A549 (cell line): ENCODE measurements around the gene RABL3. TPM values are rescaled to one million over a fixed set of nuclear protein-coding genes. Genes with fewer than 3 reads are reported as not detected.

ENCODE experiments used
- ATAC-seq, 2 experiments: fragments of 200-7000 bp in 1 of 2; fragments of >200 bp in 1 of 2; cut with Nextera tagmentation in 1 of 2; cut with Tn5 transposase in 1 of 2; 3 replicates each; pipeline versions ENCODE4 v1.8.0 to v1.9.1; 2018 to 2020; ENCODE audit warnings: mild to moderate bottlenecking in 1 of 2, moderate library complexity in 1 of 2
- CTCF ChIA-PET: fragments of 300-600 bp; sonication (Branson Sonifier 250); formaldehyde crosslinking; extraction: SDS; loops from one replicate; lab custom pipeline; 2021; ENCODE audit warnings: antibody characterized with exemption, inconsistent platforms; lab: Yijun Ruan, JAX
- POLR2A ChIA-PET: fragments of 350-600 bp; formaldehyde crosslinking; extraction: SDS; loops from one replicate; lab custom pipeline; 2021; ENCODE audit warnings: antibody characterized with exemption, inconsistent platforms; lab: Yijun Ruan, JAX
- DNase-seq, 2 experiments: peaks; one replicate each; pipeline versions ENCODE4 v3.0.0 to v3.0.0-alpha.2; 2011 to 2016; ENCODE audit warnings: low read depth in 1 of 2, low spot score in 1 of 2
- FAIRE-seq: peaks from 2 replicates; lab custom pipeline; 2011; peaks lifted over from hg19 to GRCh38; lab: Jason Lieb, UNC
- H3K27ac ChIP-seq, 2 experiments: fragments of >200 bp; sonication (Bioruptor Twin); formaldehyde crosslinking; 3 replicates each; pipeline ENCODE4 v1.5.1; 2016 to 2017
- H3K4me1 ChIP-seq: fragments of >200 bp; sonication (Bioruptor Twin); formaldehyde crosslinking; 3 replicates; pipeline ENCODE4 v1.6.1; 2016
- H3K4me2 ChIP-seq: fragments of >200 bp; sonication (Bioruptor Twin); formaldehyde crosslinking; 3 replicates; pipeline ENCODE4 v1.6.1; 2016
- H3K4me3 ChIP-seq: fragments of >200 bp; sonication (Bioruptor Twin); formaldehyde crosslinking; 3 replicates; pipeline ENCODE4 v1.5.1; 2016
- H3K9me3 ChIP-seq: fragments of >200 bp; sonication (Bioruptor Twin); formaldehyde crosslinking; 3 replicates; pipeline ENCODE4 v1.6.1; 2016
- BHLHE40 ChIP-seq: IDR thresholded peaks from 2 replicates; pipeline ENCODE4 v1.6.1; 2012; ENCODE audit warnings: low read depth, low read length, inconsistent platforms
- CHD4 ChIP-seq: fragments of 200-600 bp; sonication (generic); IDR thresholded peaks from 2 replicates; pipeline ENCODE4 v1.6.1; 2016; ENCODE audit warnings: antibody characterized with exemption, mild to moderate bottlenecking, borderline replicate concordance
- EP300 ChIP-seq, 2 experiments: fragments of >200 bp; sonication (Bioruptor Twin); formaldehyde crosslinking; IDR thresholded peaks; 2 replicates in 1 of 2; 3 replicates in 1 of 2; pipeline ENCODE4 v1.6.1; 2016 to 2017
- FOSB ChIP-seq: fragments of 250-450 bp; sonication (Bioruptor Pico); IDR thresholded peaks from 2 replicates; pipeline ENCODE4 v1.5.0; 2020; ENCODE audit warnings: mild to moderate bottlenecking, moderate library complexity
- FOSL2 ChIP-seq, 2 experiments: fragments of 450-650 bp in 1 of 2; fragments of >200 bp in 1 of 2; sonication (Bioruptor Twin) in 1 of 2; formaldehyde crosslinking; IDR thresholded peaks; 2 replicates each; pipeline versions ENCODE4 v1.5.0 to v1.6.1; 2016 to 2020; ENCODE audit warnings: mild to moderate bottlenecking in 1 of 2, moderate library complexity in 1 of 2
- HDAC2 ChIP-seq: fragments of 200-600 bp; sonication (generic); IDR thresholded peaks from 2 replicates; pipeline ENCODE4 v1.6.1; 2016
- HES2 ChIP-seq: fragments of >200 bp; sonication (Bioruptor Twin); formaldehyde crosslinking; IDR thresholded peaks from 2 replicates; pipeline ENCODE4 v1.6.1; 2016
- HMGXB4 ChIP-seq: fragments of 250-450 bp; sonication (Bioruptor Pico); IDR thresholded peaks from 2 replicates; pipeline ENCODE4 v1.5.0; 2021; ENCODE audit warnings: mild to moderate bottlenecking, moderate library complexity, borderline replicate concordance
- HOXB5 ChIP-seq: fragments of 250-450 bp; sonication (Bioruptor Pico); IDR thresholded peaks from 2 replicates; pipeline ENCODE4 v1.5.0; 2020; ENCODE audit warnings: mild to moderate bottlenecking, moderate library complexity
- MAFK ChIP-seq: fragments of 450-650 bp; IDR thresholded peaks from 2 replicates; pipeline ENCODE4 v1.6.1; 2014; ENCODE audit not compliant: partially characterized antibody
- PHF8 ChIP-seq: fragments of 200-600 bp; sonication (generic); IDR thresholded peaks from 2 replicates; pipeline ENCODE4 v1.6.1; 2016; ENCODE audit warnings: low read depth, mild to moderate bottlenecking, antibody characterized with exemption, moderate library complexity, borderline replicate concordance
- POLR2AphosphoS2 ChIP-seq: conservative IDR thresholded peaks from 2 replicates; pipeline ENCODE4 v1.6.1; 2012; ENCODE audit warnings: low read length, improper control_type of control experiment, inconsistent platforms
- RAD21 ChIP-seq, 2 experiments: fragments of >200 bp in 1 of 2; sonication (Bioruptor Twin) in 1 of 2; formaldehyde crosslinking in 1 of 2; IDR thresholded peaks in 1 of 2; conservative IDR thresholded peaks in 1 of 2; 2 replicates in 1 of 2; 3 replicates in 1 of 2; pipeline ENCODE4 v1.6.1; 2012 to 2018; ENCODE audit warnings: inconsistent platforms in 1 of 2
- RARB ChIP-seq: fragments of 250-450 bp; sonication (Bioruptor Pico); IDR thresholded peaks from 2 replicates; pipeline ENCODE4 v1.8.0; 2021; ENCODE audit warnings: mild to moderate bottlenecking, moderate library complexity
- RCOR1 ChIP-seq: fragments of 150-350 bp; IDR thresholded peaks from 2 replicates; pipeline ENCODE4 v1.6.1; 2014; ENCODE audit warnings: antibody characterized with exemption, low read length, low read depth
- RFX5 ChIP-seq: fragments of 450-650 bp; IDR thresholded peaks from 2 replicates; pipeline ENCODE4 v1.7.1; 2014; ENCODE audit warnings: antibody characterized with exemption, mild to moderate bottlenecking, moderate library complexity
- TFCP2L1 ChIP-seq: fragments of 250-450 bp; sonication (Bioruptor Pico); IDR thresholded peaks from 2 replicates; pipeline ENCODE4 v1.5.0; 2021; ENCODE audit warnings: mild to moderate bottlenecking
- TP53 ChIP-seq: fragments of 250-450 bp; sonication (Bioruptor Pico); IDR thresholded peaks from 2 replicates; pipeline ENCODE4 v1.5.0; 2021; ENCODE audit warnings: mild to moderate bottlenecking, moderate library complexity
- ZSCAN20 ChIP-seq: fragments of 250-450 bp; sonication (Bioruptor Pico); IDR thresholded peaks from 2 replicates; pipeline ENCODE4 v1.8.0; 2022; ENCODE audit warnings: mild to moderate bottlenecking, moderate library complexity
- WGBS: methylation state at CpG from one replicate; pipeline ENCODE4 v1.1.6; 2017; ENCODE audit errors: missing lambda C conversion rate; 5-methylcytosine and 5-hydroxymethylcytosine counted together
- polyA plus RNA-seq, 4 experiments: library from polyadenylated mRNA; depleted of rRNA in 3 of 4; stranded (reverse); fragments of >200 nt; fragmentation: RNase III in 1 of 4; extraction: RNeasy Plus Mini Kit Qiagen cat#74134 plus additional on column Dnase treatment in 1 of 4; gene quantifications; 2 replicates in 3 of 4; 3 replicates in 1 of 4; pipeline ENCODE4 v1.2.3, GENCODE V29; 2011 to 2017
- TF ChIP-seq, protein P1 (sequence below): IDR thresholded peaks from 2 replicates; pipeline ENCODE4 v1.6.1; 2012
- TF ChIP-seq, protein P2 (sequence below): fragments of 200-600 bp; sonication (generic); IDR thresholded peaks from 2 replicates; pipeline ENCODE4 v1.6.1; 2016; ENCODE audit warnings: antibody characterized with exemption, mild to moderate bottlenecking, moderate library complexity
- TF ChIP-seq, protein P3 (sequence below): fragments of >200 bp; sonication (Bioruptor Twin); formaldehyde crosslinking; IDR thresholded peaks from 3 replicates; pipeline ENCODE4 v1.5.1; 2016

Gene RABL3
- polyA plus RNA-seq, 2 of the 4 experiments (the other 2 are of a cell fraction): 14.0 to 29.0 TPM

DNA sequence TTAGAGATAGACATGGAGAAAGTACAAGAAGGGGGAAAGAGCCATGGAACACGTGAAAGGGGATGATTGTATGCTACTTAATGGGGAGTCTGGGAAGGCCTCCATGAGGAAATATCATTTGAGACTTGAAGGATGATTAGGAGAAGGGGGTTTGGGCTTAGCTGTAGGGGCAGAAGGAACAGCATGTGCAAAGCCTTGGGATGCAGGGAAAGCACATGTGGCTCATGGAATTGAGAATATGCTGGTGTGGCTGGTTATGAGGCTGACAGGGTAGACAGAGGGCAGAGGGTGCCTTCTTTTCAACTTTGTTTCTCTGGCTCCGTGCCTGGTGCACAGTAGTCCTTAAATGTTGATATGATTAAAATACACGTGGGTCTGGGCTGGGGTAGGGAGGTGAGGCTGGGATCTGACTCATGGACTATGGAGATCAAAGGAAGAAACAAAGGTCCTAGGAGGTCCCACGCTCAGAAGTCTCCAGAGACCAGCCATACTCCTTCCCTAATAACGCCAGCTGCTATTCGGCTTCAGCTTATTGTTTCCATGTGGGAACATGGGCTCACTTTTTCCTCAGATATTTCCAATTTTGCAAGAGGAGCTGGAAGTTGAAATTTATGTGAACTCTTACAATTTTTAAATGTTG is 1.4 kb upstream of the RABL3 start:
- H3K4me3 ChIP-seq: peak overlapping the region; percentile 95
- DNase-seq (no peak), FAIRE-seq (no peak), ATAC-seq (no peak)
- H3K27ac ChIP-seq: peak overlapping the region; percentile 91 to 93
- TF ChIP-seq, protein P1, sequence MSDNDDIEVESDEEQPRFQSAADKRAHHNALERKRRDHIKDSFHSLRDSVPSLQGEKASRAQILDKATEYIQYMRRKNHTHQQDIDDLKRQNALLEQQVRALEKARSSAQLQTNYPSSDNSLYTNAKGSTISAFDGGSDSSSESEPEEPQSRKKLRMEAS: 0 out of 2 replicates have a peak, but pooled peaks have one; percentile 21
- no peak for TF ChIP-seq RARB
- no peak for TF ChIP-seq FOSL2 (IDR thresholded peaks at IDR 0.05)
- no peak for TF ChIP-seq FOSL2 (CRISPR knock-in tag; IDR thresholded peaks at IDR 0.05)
- CTCF ChIA-PET: interaction anchor here (1.5 to 2.2 kb wide), 3 partner anchors 13 to 121 kb away, joined by 4 to 7 read pairs (median 5); no protein-coding TSS in a partner anchor
- no peaks in the 10 kb centered on the region for H3K9me3 ChIP-seq
- H3K4me2 ChIP-seq: peak overlapping the region; percentile 91
- peaks cover 10% of the 10 kb centered on the region for H3K4me1 ChIP-seq
- POLR2A ChIA-PET: no interaction called here
- WGBS: 54% methylated on average over 6 of the region's 6 CpGs

DNA sequence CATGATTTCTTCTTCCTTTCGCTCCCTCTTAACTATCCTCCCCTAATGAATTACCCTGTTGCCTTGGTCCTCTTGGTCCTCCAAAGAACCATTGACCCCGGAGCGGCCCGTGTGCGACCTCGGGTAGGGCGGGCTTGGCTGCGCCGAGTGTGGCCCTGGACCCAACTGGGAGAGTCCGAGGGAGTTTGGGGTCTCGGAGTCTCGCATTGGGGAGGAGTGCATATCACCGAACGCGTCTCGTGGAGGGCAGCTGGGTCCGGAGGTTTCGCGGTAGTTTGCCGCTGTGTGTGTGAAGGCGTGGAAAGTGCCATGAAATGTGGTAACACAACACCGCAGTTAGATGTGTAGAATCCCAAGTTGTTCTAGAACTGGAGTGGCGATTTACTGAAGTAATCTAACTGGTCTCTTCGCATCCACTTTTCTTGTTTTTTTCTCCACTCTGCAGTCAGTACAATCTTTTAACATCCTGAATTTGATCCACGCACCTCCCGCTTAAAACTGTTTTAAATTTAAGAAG is 591 bp upstream of the RABL3 start:
- Histone ChIP-seq H3K27ac (peak overlapping the region; percentile 91 to 93), H3K4me3 (peak overlapping the region; percentile 95), H3K9me3 (peaks cover 5% of the 10 kb centered on the region), H3K4me1 (peaks cover 10% of the 10 kb centered on the region), H3K4me2 (peak overlapping the region; percentile 91)
- ATAC-seq (peak; percentile 61 to 66), FAIRE-seq (no peak), DNase-seq (no peak)
- ChIA-PET POLR2A (interaction anchor here (0.9 to 1.9 kb wide), 3 partner anchors 61 to 394 kb away, joined by 3 to 10 read pairs (median 7); partner anchors contain the start of genes HGD and LRRC58), CTCF (interaction anchor here (1.0 to 1.9 kb wide), 2 partner anchors 14 to 120 kb away, joined by 4 to 5 read pairs; no protein-coding TSS in a partner anchor)
- 1% methylated on average over 18 of the region's 26 CpGs for WGBS
- no peak for TF ChIP-seq MAFK
- 0 out of 5 replicates have a peak, but pooled peaks of 1 of the 2 experiments have one; percentile 22 for TF ChIP-seq RAD21 (conservative IDR thresholded peaks at IDR 0.05 in 1 of 2, IDR thresholded peaks at IDR 0.05 in 1 of 2)
- no peak for TF ChIP-seq FOSB
- TF ChIP-seq, protein P2, sequence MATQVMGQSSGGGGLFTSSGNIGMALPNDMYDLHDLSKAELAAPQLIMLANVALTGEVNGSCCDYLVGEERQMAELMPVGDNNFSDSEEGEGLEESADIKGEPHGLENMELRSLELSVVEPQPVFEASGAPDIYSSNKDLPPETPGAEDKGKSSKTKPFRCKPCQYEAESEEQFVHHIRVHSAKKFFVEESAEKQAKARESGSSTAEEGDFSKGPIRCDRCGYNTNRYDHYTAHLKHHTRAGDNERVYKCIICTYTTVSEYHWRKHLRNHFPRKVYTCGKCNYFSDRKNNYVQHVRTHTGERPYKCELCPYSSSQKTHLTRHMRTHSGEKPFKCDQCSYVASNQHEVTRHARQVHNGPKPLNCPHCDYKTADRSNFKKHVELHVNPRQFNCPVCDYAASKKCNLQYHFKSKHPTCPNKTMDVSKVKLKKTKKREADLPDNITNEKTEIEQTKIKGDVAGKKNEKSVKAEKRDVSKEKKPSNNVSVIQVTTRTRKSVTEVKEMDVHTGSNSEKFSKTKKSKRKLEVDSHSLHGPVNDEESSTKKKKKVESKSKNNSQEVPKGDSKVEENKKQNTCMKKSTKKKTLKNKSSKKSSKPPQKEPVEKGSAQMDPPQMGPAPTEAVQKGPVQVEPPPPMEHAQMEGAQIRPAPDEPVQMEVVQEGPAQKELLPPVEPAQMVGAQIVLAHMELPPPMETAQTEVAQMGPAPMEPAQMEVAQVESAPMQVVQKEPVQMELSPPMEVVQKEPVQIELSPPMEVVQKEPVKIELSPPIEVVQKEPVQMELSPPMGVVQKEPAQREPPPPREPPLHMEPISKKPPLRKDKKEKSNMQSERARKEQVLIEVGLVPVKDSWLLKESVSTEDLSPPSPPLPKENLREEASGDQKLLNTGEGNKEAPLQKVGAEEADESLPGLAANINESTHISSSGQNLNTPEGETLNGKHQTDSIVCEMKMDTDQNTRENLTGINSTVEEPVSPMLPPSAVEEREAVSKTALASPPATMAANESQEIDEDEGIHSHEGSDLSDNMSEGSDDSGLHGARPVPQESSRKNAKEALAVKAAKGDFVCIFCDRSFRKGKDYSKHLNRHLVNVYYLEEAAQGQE: no peak
- TF ChIP-seq, protein P1: peak; percentile 3; the same call in 1 of the 2 replicates
- TF ChIP-seq PHF8: peak; percentile 30; the same call in 1 of the 2 replicates

DNA sequence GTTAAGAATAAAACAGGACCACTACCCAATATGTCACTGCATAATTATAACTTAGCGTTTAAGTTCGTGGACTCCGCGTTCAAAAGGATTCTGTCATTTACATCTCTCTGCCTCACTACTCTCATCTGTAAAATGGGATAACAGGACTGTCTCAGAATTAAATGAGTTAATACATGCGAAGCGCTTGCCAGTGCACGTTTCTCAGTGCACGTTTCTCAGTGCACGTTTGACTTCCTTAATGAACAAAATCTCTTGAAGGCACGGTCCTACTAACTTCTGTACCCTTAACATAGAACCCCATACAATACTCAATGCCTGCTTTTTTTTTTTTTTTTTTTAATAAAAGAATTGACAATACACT is 499 bp downstream of the RABL3 start:
- peaks cover 15% of the 10 kb centered on the region for H3K9me3 ChIP-seq
- peaks cover 10% of the 10 kb centered on the region for H3K4me1 ChIP-seq
- FAIRE-seq: no peak
- H3K4me2 ChIP-seq: peak overlapping the region; percentile 63
- peak overlapping the region; percentile 91 to 93 for H3K27ac ChIP-seq
- ChIA-PET CTCF (interaction anchor here (1.0 to 1.3 kb wide), 2 partner anchors 53 to 119 kb away, joined by 3 to 4 read pairs; no protein-coding TSS in a partner anchor), POLR2A (interaction anchor here (0.7 to 1.9 kb wide), 4 partner anchors 12 to 146 kb away, joined by 3 to 10 read pairs (median 5); partner anchors contain the start of genes HGD and NDUFB4)
- peak overlapping the region; percentile 95 for H3K4me3 ChIP-seq
- WGBS: 1% methylated on average over 10 of the region's 10 CpGs
- DNase-seq: no peak
- ATAC-seq: peak; percentile 9 to 30; a peak in 4 of 6 replicates
- TF ChIP-seq RCOR1 (no peak), ZSCAN20 (no peak), HDAC2 (peak; percentile 82), HES2 (no peak), POLR2AphosphoS2 (no peak), TP53 (no peak), EP300 (IDR thresholded peaks at IDR 0.05) (no peak), FOSL2 (IDR thresholded peaks at IDR 0.05) (no peak), FOSL2 (CRISPR knock-in tag; IDR thresholded peaks at IDR 0.05) (no peak), HMGXB4 (no peak), CHD4 (peak; percentile 89), RFX5 (no peak), BHLHE40 (peak; percentile 80), HOXB5 (CRISPR knock-in tag) (no peak), FOSB (0 out of 2 replicates have a peak, but pooled peaks have one; percentile 50), TFCP2L1 (CRISPR knock-in tag) (no peak)
- TF ChIP-seq, protein P3, sequence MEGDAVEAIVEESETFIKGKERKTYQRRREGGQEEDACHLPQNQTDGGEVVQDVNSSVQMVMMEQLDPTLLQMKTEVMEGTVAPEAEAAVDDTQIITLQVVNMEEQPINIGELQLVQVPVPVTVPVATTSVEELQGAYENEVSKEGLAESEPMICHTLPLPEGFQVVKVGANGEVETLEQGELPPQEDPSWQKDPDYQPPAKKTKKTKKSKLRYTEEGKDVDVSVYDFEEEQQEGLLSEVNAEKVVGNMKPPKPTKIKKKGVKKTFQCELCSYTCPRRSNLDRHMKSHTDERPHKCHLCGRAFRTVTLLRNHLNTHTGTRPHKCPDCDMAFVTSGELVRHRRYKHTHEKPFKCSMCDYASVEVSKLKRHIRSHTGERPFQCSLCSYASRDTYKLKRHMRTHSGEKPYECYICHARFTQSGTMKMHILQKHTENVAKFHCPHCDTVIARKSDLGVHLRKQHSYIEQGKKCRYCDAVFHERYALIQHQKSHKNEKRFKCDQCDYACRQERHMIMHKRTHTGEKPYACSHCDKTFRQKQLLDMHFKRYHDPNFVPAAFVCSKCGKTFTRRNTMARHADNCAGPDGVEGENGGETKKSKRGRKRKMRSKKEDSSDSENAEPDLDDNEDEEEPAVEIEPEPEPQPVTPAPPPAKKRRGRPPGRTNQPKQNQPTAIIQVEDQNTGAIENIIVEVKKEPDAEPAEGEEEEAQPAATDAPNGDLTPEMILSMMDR: no peak
